Measurements from ENCODE around the gene SKIC8.

DNA sequence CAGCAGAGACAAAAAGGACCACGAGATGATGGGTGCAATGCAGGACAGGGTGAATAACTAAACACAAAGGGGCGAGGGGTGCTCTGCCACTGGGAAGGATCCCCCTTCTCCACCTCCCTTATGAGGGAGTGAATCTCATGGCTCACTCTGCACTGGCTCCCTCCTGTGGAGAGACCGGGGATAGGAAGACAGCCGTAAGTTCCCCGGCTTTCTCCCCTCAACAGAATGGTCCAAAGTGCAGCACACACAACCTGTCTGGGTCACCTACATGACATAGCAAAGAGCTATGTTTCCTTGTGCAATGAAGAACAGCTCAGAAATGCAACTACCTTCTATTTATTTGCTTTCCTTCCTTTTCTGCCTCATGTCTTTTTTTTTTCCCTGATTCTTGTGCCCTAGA, 57.3 kb downstream of the SKIC8 start:
- TF ChIP-seq POLR2AphosphoS5 (IDR thresholded peaks at IDR 0.05; ENCODE audit: insufficient read depth in 1 of 2, low read depth in 1 of 2), result no peak
- TF ChIP-seq POLR2A (IDR thresholded peaks at IDR 0.05), result no peak
- TF ChIP-seq, protein P1, sequence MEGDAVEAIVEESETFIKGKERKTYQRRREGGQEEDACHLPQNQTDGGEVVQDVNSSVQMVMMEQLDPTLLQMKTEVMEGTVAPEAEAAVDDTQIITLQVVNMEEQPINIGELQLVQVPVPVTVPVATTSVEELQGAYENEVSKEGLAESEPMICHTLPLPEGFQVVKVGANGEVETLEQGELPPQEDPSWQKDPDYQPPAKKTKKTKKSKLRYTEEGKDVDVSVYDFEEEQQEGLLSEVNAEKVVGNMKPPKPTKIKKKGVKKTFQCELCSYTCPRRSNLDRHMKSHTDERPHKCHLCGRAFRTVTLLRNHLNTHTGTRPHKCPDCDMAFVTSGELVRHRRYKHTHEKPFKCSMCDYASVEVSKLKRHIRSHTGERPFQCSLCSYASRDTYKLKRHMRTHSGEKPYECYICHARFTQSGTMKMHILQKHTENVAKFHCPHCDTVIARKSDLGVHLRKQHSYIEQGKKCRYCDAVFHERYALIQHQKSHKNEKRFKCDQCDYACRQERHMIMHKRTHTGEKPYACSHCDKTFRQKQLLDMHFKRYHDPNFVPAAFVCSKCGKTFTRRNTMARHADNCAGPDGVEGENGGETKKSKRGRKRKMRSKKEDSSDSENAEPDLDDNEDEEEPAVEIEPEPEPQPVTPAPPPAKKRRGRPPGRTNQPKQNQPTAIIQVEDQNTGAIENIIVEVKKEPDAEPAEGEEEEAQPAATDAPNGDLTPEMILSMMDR (IDR thresholded peaks at IDR 0.05), result no peak
